Skeletal muscle tissue (tissue), 4 donors: ENCODE measurements around the gene WNT3A. TPM values are rescaled to one million over a fixed set of nuclear protein-coding genes. Genes with fewer than 3 reads are reported as not detected.
"Not testable (repeated sequence)": the region's sequence is repeated elsewhere in the genome, so short reads cannot be mapped to it uniquely, and the experiment has no call there.

Experiments
- H3K27ac ChIP-seq: one replicate; pipeline ENCODE4 v1.7.0; 2013; ENCODE audit warnings: mild to moderate bottlenecking, low read depth, low read length, inconsistent platforms
- H3K27me3 ChIP-seq, 3 donors: one replicate each; pipeline ENCODE4 v1.7.0; 2013; ENCODE audit warnings: low read length in 3 of 3; ENCODE audit not compliant: control insufficient read depth in 3 of 3, insufficient read depth in 3 of 3
- H3K36me3 ChIP-seq, 3 donors: one replicate each; pipeline ENCODE4 v1.7.0; 2013; ENCODE audit warnings: low read length in 3 of 3; ENCODE audit not compliant: control insufficient read depth in 3 of 3, insufficient read depth in 3 of 3
- H3K4me1 ChIP-seq, 3 donors: one replicate each; pipeline ENCODE4 v1.7.0; 2013; ENCODE audit warnings: low read length in 3 of 3, mild to moderate bottlenecking in 3 of 3; ENCODE audit not compliant: control insufficient read depth in 3 of 3, insufficient read depth in 3 of 3
- H3K4me3 ChIP-seq, 3 donors: one replicate each; pipeline ENCODE4 v1.7.0; 2013; ENCODE audit warnings: low read length in 3 of 3
- H3K9ac ChIP-seq, 3 donors: one replicate each; pipeline ENCODE4 v1.7.0; 2013; ENCODE audit warnings: low read length in 3 of 3, mild to moderate bottlenecking in 3 of 3, moderate library complexity in 2 of 3, low read depth in 1 of 3
- H3K9me3 ChIP-seq, 3 donors: one replicate each; pipeline ENCODE4 v1.7.0; 2013; ENCODE audit warnings: low read length in 3 of 3; ENCODE audit not compliant: control insufficient read depth in 3 of 3
- total RNA-seq: library from RNA; depleted of rRNA; stranded (reverse); fragments of >200 nt; gene quantifications from one replicate; pipeline ENCODE4 v1.2.3, GENCODE V29; 2014
- donor health status: Osteomylitis.

The WNT3A gene
- not detected for total RNA-seq

GRCh38 chr1:228006786-228007048 is at the start of gene WNT3A:
Gene WNT3A (plus strand): TSS chr1:228006998. CDS start chr1:228007129, 131 bp downstream.
- H3K4me3 ChIP-seq, result peak within 1 kb of the TSS in 1 of 3 donors; percentile 13
- no peaks in the 10 kb centered on the region for H3K36me3 ChIP-seq

GRCh38 chr1:227958617-227959324 is 48.0 kb upstream of the WNT3A start:
- H3K9me3 ChIP-seq, result no peaks in the 10 kb centered on the region
- no peak overlapping the region for H3K27ac ChIP-seq
- H3K27me3 ChIP-seq, result peaks cover 0 to 14% (median 0%) of the 10 kb centered on the region in 3 donors
- H3K9ac ChIP-seq, result no peak overlapping the region
- H3K4me3 ChIP-seq, result no peak overlapping the region
- no peaks in the 10 kb centered on the region for H3K4me1 ChIP-seq
- H3K36me3 ChIP-seq, result no peaks in the 10 kb centered on the region

More at GRCh38 chr1:228006786-228007048, at the start of gene WNT3A:
- Histone ChIP-seq H3K4me1 (peaks cover 0 to 3% (median 3%) of the 10 kb centered on the region in 3 donors), H3K9me3 (no peaks in the 10 kb centered on the region), H3K27me3 (peaks cover 73 to 82% (median 80%) of the 10 kb centered on the region in 3 donors), H3K27ac (no peak within 1 kb of the TSS), H3K9ac (no peak within 1 kb of the TSS)

GRCh38 chr1:227959325-227959860 is 47.4 kb upstream of the WNT3A start:
- Histone ChIP-seq H3K4me3 (no peak overlapping the region), H3K9me3 (no peaks in the 10 kb centered on the region), H3K27me3 (peaks cover 0 to 10% (median 0%) of the 10 kb centered on the region in 3 donors), H3K36me3 (no peaks in the 10 kb centered on the region), H3K27ac (no peak overlapping the region), H3K9ac (no peak overlapping the region), H3K4me1 (no peaks in the 10 kb centered on the region)

GRCh38 chr1:227961651-227962466 is 44.9 kb upstream of the WNT3A start:
- H3K4me3 ChIP-seq, result no peak overlapping the region
- no peaks in the 10 kb centered on the region for H3K36me3 ChIP-seq
- H3K9ac ChIP-seq, result no peak overlapping the region
- H3K4me1 ChIP-seq, result no peaks in the 10 kb centered on the region
- peaks cover 0 to 10% (median 0%) of the 10 kb centered on the region in 3 donors for H3K27me3 ChIP-seq
- H3K27ac ChIP-seq, result no peak overlapping the region
- no peaks in the 10 kb centered on the region for H3K9me3 ChIP-seq

- not testable (repeated sequence) for H3K36me3 ChIP-seq, H3K9me3 ChIP-seq, H3K9ac ChIP-seq, H3K4me3 ChIP-seq, H3K27ac ChIP-seq, H3K4me1 ChIP-seq, H3K27me3 ChIP-seq
Observed at GRCh38 chr1:227966733-227967132, 40.1 kb upstream of the WNT3A start.

GRCh38 chr1:227967815-227968214 is 39.0 kb upstream of the WNT3A start:
- not testable (repeated sequence) for H3K4me1 ChIP-seq, H3K27ac ChIP-seq, H3K9ac ChIP-seq, H3K4me3 ChIP-seq, H3K36me3 ChIP-seq, H3K9me3 ChIP-seq, H3K27me3 ChIP-seq

- H3K9me3 ChIP-seq, H3K36me3 ChIP-seq, H3K4me1 ChIP-seq, H3K4me3 ChIP-seq, H3K27ac ChIP-seq, H3K9ac ChIP-seq, H3K27me3 ChIP-seq: not testable (repeated sequence)
Observed at GRCh38 chr1:227970076-227970995, 36.5 kb upstream of the WNT3A start.

- H3K27me3 ChIP-seq, H3K36me3 ChIP-seq, H3K9me3 ChIP-seq, H3K4me1 ChIP-seq, H3K9ac ChIP-seq, H3K4me3 ChIP-seq, H3K27ac ChIP-seq: not testable (repeated sequence)
Observed at GRCh38 chr1:227971216-227971615, 35.6 kb upstream of the WNT3A start.

GRCh38 chr1:227971643-227972282 is 35.0 kb upstream of the WNT3A start:
- not testable (repeated sequence) for H3K9me3 ChIP-seq, H3K36me3 ChIP-seq, H3K4me1 ChIP-seq, H3K9ac ChIP-seq, H3K27me3 ChIP-seq, H3K27ac ChIP-seq, H3K4me3 ChIP-seq
